Superior temporal gyrus (tissue), 1 donor: ENCODE results near the gene ANKS1A.

Experiments
- DNase-seq: peaks from one replicate; pipeline ENCODE4 v3.0.0-alpha.2; 2016; ENCODE audit errors: extremely low spot score

The ANKS1A gene

GRCh38 chr6:35067234-35067633 is 178.2 kb downstream of the ANKS1A start:
- no peak for DNase-seq

- DNase-seq: no peak
Observed at GRCh38 chr6:35068206-35068605, 179.2 kb downstream of the ANKS1A start.

GRCh38 chr6:35068644-35069043 is 179.6 kb downstream of the ANKS1A start:
- DNase-seq: no peak

- DNase-seq: no peak
Observed at GRCh38 chr6:35069262-35069661, 180.2 kb downstream of the ANKS1A start.

- DNase-seq: no peak
Observed at GRCh38 chr6:35070111-35070510, 181.1 kb downstream of the ANKS1A start.

- DNase-seq: no peak
Observed at GRCh38 chr6:35071347-35071994, 182.4 kb downstream of the ANKS1A start.

GRCh38 chr6:35072051-35072697 is 183.1 kb downstream of the ANKS1A start:
- no peak for DNase-seq

GRCh38 chr6:35072698-35073055 is 183.6 kb downstream of the ANKS1A start:
- DNase-seq: no peak

- no peak for DNase-seq
Observed at GRCh38 chr6:35073211-35073610, 184.2 kb downstream of the ANKS1A start.

GRCh38 chr6:35073766-35074471 is 184.9 kb downstream of the ANKS1A start:
- DNase-seq: no peak

GRCh38 chr6:35076997-35077712 is 188.1 kb downstream of the ANKS1A start:
- DNase-seq: no peak

- no peak for DNase-seq
Observed at GRCh38 chr6:35077713-35078105, 188.7 kb downstream of the ANKS1A start.

GRCh38 chr6:35078226-35078850 is 189.3 kb downstream of the ANKS1A start:
- DNase-seq: no peak

GRCh38 chr6:35078896-35079295 is 189.8 kb downstream of the ANKS1A start:
- DNase-seq: no peak

GRCh38 chr6:35079311-35080000 is 190.4 kb downstream of the ANKS1A start:
- no peak for DNase-seq

- DNase-seq: no peak
Observed at GRCh38 chr6:35080016-35080680, 191.1 kb downstream of the ANKS1A start.

GRCh38 chr6:35080821-35081425 is 191.9 kb downstream of the ANKS1A start:
- DNase-seq: no peak

- no peak for DNase-seq
Observed at GRCh38 chr6:35081426-35081851, 192.4 kb downstream of the ANKS1A start.

GRCh38 chr6:35082046-35082732 is 193.1 kb downstream of the ANKS1A start:
- DNase-seq: no peak
